ENCODE measurements around the gene ZBTB44.

GRCh38 chr11:130337281-130338089 lies 22.8 kb upstream of the ZBTB44 start:
- TF ChIP-seq GATA2 (IDR thresholded peaks at IDR 0.05; ENCODE audit: low read depth, low read length) (no peak), GATA3 (IDR thresholded peaks at IDR 0.05; ENCODE audit: low read depth, low read length) (no peak)
